ENCODE data around the gene ZYG11B. TPM values are rescaled to one million over a fixed set of nuclear protein-coding genes. Genes with fewer than 3 reads are reported as not detected.

ZYG11B gene
- polyA plus RNA-seq, 1 donor (not counting 4 experiments of a cell fraction or from before 2014, with no cell fraction given), result 13.4 TPM

DNA sequence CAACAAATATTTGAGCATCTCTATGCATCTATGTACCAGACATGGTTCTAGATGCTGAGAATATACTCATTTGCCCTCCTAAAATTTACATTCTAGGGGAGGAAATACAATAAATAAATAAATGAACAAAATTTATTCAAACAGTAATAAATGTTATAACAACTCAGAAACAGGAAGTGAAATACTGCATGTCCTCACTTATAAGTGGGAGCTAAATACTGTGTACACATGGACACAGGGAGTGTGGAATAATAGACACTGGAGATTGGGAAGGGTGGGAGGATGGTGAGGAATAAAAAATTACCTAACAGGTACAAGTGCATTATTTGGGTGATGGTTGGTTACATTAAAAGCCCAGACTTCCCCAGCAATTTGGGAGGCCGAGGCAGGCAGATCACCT is 32.4 kb upstream of the ZYG11B start:
- Histone ChIP-seq H3K79me2 (ENCODE audit: control insufficient read depth, insufficient read depth, low read length) (peaks cover 54% of the 10 kb centered on the region), H3K4me3 (ENCODE audit: control insufficient read depth in 2 of 3, extremely low read depth in 1 of 3, insufficient read depth in 2 of 3, low read depth in 1 of 3, low read length in 3 of 3) (no peak overlapping the region), H3K4me1 (ENCODE audit: control insufficient read depth, extremely low read depth, insufficient read depth, low read length) (peaks cover 9% of the 10 kb centered on the region), H3K9me1 (ENCODE audit: control insufficient read depth, extremely low read depth, insufficient read depth, low read length) (no peaks in the 10 kb centered on the region), H2AFZ (ENCODE audit: control insufficient read depth, low read length) (no peak overlapping the region), H3K4me2 (ENCODE audit: control insufficient read depth, extremely low read depth, insufficient read depth, low read depth, low read length) (no peak overlapping the region), H3K36me3 (ENCODE audit: control insufficient read depth in 2 of 2, extremely low read depth in 1 of 2, insufficient read depth in 2 of 2, low read length in 2 of 2) (peaks cover 9 to 15% of the 10 kb centered on the region in 2 experiments), H3K27me3 (ENCODE audit: control insufficient read depth, extremely low read depth, insufficient read depth, low read length) (no peaks in the 10 kb centered on the region), H4K20me1 (ENCODE audit: control insufficient read depth, extremely low read depth, insufficient read depth, low read length) (no peaks in the 10 kb centered on the region), H3K27ac (ENCODE audit: control insufficient read depth, insufficient read depth, low read length) (no peak overlapping the region), H3K9me3 (ENCODE audit: control insufficient read depth, low read depth, low read length) (no peaks in the 10 kb centered on the region), H3K9ac (ENCODE audit: control insufficient read depth, extremely low read depth, insufficient read depth, low read length) (no peak overlapping the region)
- FAIRE-seq, result no peak
- dilution Hi-C loops (cut with MboI; ENCODE audit: extremely low pct_ligation_motif_present, low sequenced_read_pairs), result no loop called here
- TF ChIP-seq, protein P1, sequence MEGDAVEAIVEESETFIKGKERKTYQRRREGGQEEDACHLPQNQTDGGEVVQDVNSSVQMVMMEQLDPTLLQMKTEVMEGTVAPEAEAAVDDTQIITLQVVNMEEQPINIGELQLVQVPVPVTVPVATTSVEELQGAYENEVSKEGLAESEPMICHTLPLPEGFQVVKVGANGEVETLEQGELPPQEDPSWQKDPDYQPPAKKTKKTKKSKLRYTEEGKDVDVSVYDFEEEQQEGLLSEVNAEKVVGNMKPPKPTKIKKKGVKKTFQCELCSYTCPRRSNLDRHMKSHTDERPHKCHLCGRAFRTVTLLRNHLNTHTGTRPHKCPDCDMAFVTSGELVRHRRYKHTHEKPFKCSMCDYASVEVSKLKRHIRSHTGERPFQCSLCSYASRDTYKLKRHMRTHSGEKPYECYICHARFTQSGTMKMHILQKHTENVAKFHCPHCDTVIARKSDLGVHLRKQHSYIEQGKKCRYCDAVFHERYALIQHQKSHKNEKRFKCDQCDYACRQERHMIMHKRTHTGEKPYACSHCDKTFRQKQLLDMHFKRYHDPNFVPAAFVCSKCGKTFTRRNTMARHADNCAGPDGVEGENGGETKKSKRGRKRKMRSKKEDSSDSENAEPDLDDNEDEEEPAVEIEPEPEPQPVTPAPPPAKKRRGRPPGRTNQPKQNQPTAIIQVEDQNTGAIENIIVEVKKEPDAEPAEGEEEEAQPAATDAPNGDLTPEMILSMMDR (optimal IDR thresholded peaks at IDR 0.05 in 1 of 3, IDR thresholded peaks at IDR 0.05 in 1 of 3, conservative IDR thresholded peaks at IDR 0.05 in 1 of 3; ENCODE audit: extremely low read depth in 1 of 3, insufficient read depth in 2 of 3, low read length in 3 of 3), result no peak
- TF ChIP-seq EZH2 (IDR thresholded peaks at IDR 0.05; ENCODE audit: low read length), result no peak
- DNase-seq (ENCODE audit: low read depth, low spot score), result no peak

DNA sequence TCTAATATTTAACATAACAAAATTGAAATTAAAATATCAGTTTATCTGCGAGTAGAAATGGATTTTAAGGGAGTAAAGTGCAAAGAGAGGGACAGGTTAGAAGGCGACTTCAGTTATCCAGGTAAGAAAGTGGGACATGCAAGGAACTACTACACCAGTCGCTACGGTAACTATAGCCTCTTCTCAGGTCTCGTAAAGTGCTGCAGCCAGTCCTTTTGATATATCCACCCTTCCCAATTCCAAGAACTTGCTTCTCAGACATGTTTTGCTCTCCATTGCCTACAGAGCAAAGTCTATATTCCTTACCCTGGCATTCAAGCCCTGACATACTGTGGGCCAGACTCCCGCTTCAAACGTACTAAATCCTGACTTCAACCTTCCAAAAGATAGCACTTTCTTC is 30.6 kb upstream of the ZYG11B start:
- peaks cover 9 to 15% of the 10 kb centered on the region in 2 experiments for H3K36me3 ChIP-seq (ENCODE audit: control insufficient read depth in 2 of 2, extremely low read depth in 1 of 2, insufficient read depth in 2 of 2, low read length in 2 of 2)
- H2AFZ ChIP-seq (ENCODE audit: control insufficient read depth, low read length), result no peak overlapping the region
- FAIRE-seq, result no peak
- no peak overlapping the region for H3K4me3 ChIP-seq (ENCODE audit: control insufficient read depth in 2 of 3, extremely low read depth in 1 of 3, insufficient read depth in 2 of 3, low read depth in 1 of 3, low read length in 3 of 3)
- no peak overlapping the region for H3K9ac ChIP-seq (ENCODE audit: control insufficient read depth, extremely low read depth, insufficient read depth, low read length)
- no peaks in the 10 kb centered on the region for H3K9me1 ChIP-seq (ENCODE audit: control insufficient read depth, extremely low read depth, insufficient read depth, low read length)
- H3K4me1 ChIP-seq (ENCODE audit: control insufficient read depth, extremely low read depth, insufficient read depth, low read length), result peaks cover 10% of the 10 kb centered on the region
- H4K20me1 ChIP-seq (ENCODE audit: control insufficient read depth, extremely low read depth, insufficient read depth, low read length), result no peaks in the 10 kb centered on the region
- no peaks in the 10 kb centered on the region for H3K27me3 ChIP-seq (ENCODE audit: control insufficient read depth, extremely low read depth, insufficient read depth, low read length)
- H3K27ac ChIP-seq (ENCODE audit: control insufficient read depth, insufficient read depth, low read length), result no peak overlapping the region
- no peak overlapping the region for H3K4me2 ChIP-seq (ENCODE audit: control insufficient read depth, extremely low read depth, insufficient read depth, low read depth, low read length)
- TF ChIP-seq EZH2 (IDR thresholded peaks at IDR 0.05; ENCODE audit: low read length), result no peak
- TF ChIP-seq, protein P1 (optimal IDR thresholded peaks at IDR 0.05 in 1 of 3, IDR thresholded peaks at IDR 0.05 in 1 of 3, conservative IDR thresholded peaks at IDR 0.05 in 1 of 3; ENCODE audit: extremely low read depth in 1 of 3, insufficient read depth in 2 of 3, low read length in 3 of 3), result no peak
- DNase-seq (ENCODE audit: low read depth, low spot score), result no peak
- H3K79me2 ChIP-seq (ENCODE audit: control insufficient read depth, insufficient read depth, low read length), result peaks cover 54% of the 10 kb centered on the region
- dilution Hi-C loops (cut with MboI; ENCODE audit: extremely low pct_ligation_motif_present, low sequenced_read_pairs), result no loop called here
- no peaks in the 10 kb centered on the region for H3K9me3 ChIP-seq (ENCODE audit: control insufficient read depth, low read depth, low read length)

All from keratinocyte (primary cell).